GM21390 (cell line): Measurements from ENCODE around the gene NDST3.

ENCODE experiments used
- ATAC-seq: cut with Tn5 transposase; IDR thresholded peaks from one replicate; pipeline ENCODE4 v1.9.1; 2021; ENCODE audit not compliant: unreplicated experiment

NDST3 gene

GRCh38 chr4:118034053-118034785 is at the start of gene NDST3:
Gene NDST3, plus strand, starts transcription at chr4:118034486. Its CDS starts 19,425 bp downstream, at chr4:118053911.
- peak; percentile 51 for ATAC-seq

GRCh38 chr4:117986321-117986720 is 48.0 kb upstream of the NDST3 start:
- no peak for ATAC-seq

- ATAC-seq, result no peak
Measured at GRCh38 chr4:117987464-117987863, 46.8 kb upstream of the NDST3 start.

GRCh38 chr4:117996891-117997290 is 37.4 kb upstream of the NDST3 start:
- ATAC-seq, result no peak

- ATAC-seq, result no peak
Measured at GRCh38 chr4:118004088-118004487, 30.2 kb upstream of the NDST3 start.

GRCh38 chr4:118005883-118006282 is 28.4 kb upstream of the NDST3 start:
- ATAC-seq, result no peak

GRCh38 chr4:118012142-118012541 is 22.1 kb upstream of the NDST3 start:
- ATAC-seq, result no peak

- ATAC-seq, result no peak
Measured at GRCh38 chr4:118014831-118015230, 19.5 kb upstream of the NDST3 start.

GRCh38 chr4:118018381-118019145 is 15.7 kb upstream of the NDST3 start:
- ATAC-seq, result no peak

GRCh38 chr4:118026806-118027205 is 7.5 kb upstream of the NDST3 start:
- ATAC-seq, result no peak

- ATAC-seq, result no peak
Measured at GRCh38 chr4:118029224-118029623, 5.1 kb upstream of the NDST3 start.

- ATAC-seq, result no peak
Measured at GRCh38 chr4:118032691-118033090, 1.6 kb upstream of the NDST3 start.

GRCh38 chr4:118033148-118034052 is 886 bp upstream of the NDST3 start:
- no peak for ATAC-seq

GRCh38 chr4:118035309-118035708 is 1.0 kb downstream of the NDST3 start:
- no peak for ATAC-seq

- ATAC-seq, result no peak
Measured at GRCh38 chr4:118036336-118036735, 2.0 kb downstream of the NDST3 start.

- ATAC-seq, result no peak
Measured at GRCh38 chr4:118037955-118038354, 3.7 kb downstream of the NDST3 start.

GRCh38 chr4:118046323-118046722 is 12.0 kb downstream of the NDST3 start:
- no peak for ATAC-seq

- ATAC-seq, result no peak
Measured at GRCh38 chr4:118047043-118047442, 12.8 kb downstream of the NDST3 start.

GRCh38 chr4:118058955-118059354 is 24.7 kb downstream of the NDST3 start:
- no peak for ATAC-seq

- no peak for ATAC-seq
Measured at GRCh38 chr4:118059397-118059796, 25.1 kb downstream of the NDST3 start.
